AG09309 (cell line): Measurements from ENCODE around the gene PIH1D1.

Source experiments
- DNase-seq: peaks from one replicate; pipeline ENCODE4 v3.0.0-alpha.2; 2010; ENCODE audit warnings: low read depth
- H3K4me3 ChIP-seq: 2 replicates; pipeline ENCODE4 v1.5.1; 2011; ENCODE audit warnings: mild to moderate bottlenecking, low read depth, low read length, moderate library complexity; ENCODE audit not compliant: control insufficient read depth
- TF ChIP-seq, protein P1 (sequence below): IDR thresholded peaks from 2 replicates; pipeline ENCODE4 v1.5.1; 2011; ENCODE audit warnings: mild to moderate bottlenecking, low read depth, low read length, inconsistent platforms; ENCODE audit not compliant: insufficient read depth, control insufficient read depth; ENCODE audit errors: missing control alignments

The PIH1D1 gene

DNA sequence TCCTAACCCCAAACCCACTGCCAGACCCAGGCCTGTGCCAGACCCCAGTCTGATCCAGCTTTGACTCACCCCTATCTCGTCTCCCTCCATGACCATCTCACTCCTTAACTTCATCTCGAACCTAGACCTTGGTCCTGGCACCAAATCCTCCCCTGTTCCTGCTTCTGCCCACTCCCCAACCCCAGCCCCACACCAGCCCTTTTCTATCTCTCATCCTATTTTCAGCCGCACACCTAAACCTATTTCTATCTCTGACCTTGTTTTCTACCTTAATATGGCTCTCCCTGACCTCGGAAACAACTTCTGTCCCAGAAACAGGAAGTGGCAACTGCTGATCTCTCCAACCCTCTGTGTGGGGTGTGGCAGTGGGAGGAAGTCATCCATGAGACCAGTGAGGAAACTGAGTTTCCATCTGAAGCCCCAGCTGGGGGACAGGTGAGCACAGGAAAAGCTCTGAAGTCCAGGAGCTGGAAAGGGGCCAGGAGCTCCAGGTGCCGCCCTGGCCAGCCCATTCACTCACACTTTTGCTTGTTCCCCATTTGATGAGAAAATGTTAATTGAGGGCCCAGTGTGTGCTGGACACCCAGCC lies 42.1 kb downstream of the PIH1D1 start:
- TF ChIP-seq, protein P1, sequence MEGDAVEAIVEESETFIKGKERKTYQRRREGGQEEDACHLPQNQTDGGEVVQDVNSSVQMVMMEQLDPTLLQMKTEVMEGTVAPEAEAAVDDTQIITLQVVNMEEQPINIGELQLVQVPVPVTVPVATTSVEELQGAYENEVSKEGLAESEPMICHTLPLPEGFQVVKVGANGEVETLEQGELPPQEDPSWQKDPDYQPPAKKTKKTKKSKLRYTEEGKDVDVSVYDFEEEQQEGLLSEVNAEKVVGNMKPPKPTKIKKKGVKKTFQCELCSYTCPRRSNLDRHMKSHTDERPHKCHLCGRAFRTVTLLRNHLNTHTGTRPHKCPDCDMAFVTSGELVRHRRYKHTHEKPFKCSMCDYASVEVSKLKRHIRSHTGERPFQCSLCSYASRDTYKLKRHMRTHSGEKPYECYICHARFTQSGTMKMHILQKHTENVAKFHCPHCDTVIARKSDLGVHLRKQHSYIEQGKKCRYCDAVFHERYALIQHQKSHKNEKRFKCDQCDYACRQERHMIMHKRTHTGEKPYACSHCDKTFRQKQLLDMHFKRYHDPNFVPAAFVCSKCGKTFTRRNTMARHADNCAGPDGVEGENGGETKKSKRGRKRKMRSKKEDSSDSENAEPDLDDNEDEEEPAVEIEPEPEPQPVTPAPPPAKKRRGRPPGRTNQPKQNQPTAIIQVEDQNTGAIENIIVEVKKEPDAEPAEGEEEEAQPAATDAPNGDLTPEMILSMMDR = no peak
- no peak for DNase-seq
- H3K4me3 ChIP-seq = no peak overlapping the region

DNA sequence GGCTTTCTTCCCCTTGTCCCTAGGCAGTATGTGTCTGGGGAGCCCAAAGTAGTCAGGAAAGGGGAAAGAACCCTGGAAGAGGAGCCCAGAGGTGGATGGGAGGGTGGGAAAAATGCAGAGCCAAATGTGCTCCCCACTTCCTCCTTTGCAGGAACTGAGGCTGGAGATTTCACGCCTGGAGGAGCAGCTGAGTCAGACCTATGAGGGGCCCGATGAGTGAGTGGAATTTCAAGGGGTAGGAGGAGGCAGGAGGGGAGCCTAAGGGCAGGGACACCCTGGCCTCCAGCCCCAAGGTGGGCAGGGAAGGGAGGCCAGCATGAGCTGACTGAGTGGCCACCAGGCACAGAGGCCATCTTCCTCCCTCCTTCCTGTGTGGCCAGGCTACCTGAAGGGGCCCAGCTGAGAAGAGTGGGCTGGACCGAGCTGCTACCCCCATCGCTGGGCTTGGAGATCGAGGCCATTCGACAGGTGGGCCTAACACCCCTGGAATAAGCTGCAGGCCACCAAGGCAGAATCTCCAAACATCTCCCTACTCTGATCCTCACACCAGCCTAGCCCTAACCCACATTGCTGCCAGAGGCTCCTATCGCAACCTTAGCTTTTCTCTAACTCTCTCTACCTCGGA lies 42.7 kb downstream of the PIH1D1 start:
- no peak for DNase-seq
- H3K4me3 ChIP-seq = no peak overlapping the region

DNA sequence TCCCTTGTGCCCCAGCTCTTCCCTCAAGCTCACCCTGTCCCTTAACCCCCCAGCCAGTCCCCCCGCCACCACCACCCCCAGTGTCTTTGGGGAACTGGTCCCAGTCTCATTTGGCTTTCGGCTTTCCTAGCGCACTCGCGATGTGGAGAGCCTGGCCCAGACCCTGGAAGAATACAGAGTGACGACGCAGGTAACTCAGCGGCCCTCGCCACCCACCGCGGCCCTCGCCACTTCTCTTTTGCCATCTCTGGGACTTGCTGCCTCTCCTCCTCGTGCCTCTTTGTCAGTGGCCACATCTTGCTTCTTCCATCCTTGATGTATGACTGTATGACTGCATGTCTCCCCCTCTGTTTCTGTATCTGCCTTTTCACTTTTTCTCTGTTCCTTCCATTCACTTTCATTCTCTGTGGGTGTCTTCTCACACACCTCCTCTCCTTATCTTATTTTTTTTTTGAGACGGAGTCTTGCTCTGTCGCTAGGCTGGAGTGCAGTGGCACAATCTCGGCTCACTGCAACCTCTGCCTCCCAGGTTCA lies 44.1 kb downstream of the PIH1D1 start:
- TF ChIP-seq, protein P1 = no peak
- H3K4me3 ChIP-seq = no peak overlapping the region
- DNase-seq = no peak

More for the DNA sequence above, 42.7 kb downstream of the PIH1D1 start:
- TF ChIP-seq, protein P1 = no peak

- no peak overlapping the region for H3K4me3 ChIP-seq
- TF ChIP-seq, protein P1 = no peak
- no peak for DNase-seq
Measured at GRCh38 chr19:49407079-49407478, 44.5 kb downstream of the PIH1D1 start.

DNA sequence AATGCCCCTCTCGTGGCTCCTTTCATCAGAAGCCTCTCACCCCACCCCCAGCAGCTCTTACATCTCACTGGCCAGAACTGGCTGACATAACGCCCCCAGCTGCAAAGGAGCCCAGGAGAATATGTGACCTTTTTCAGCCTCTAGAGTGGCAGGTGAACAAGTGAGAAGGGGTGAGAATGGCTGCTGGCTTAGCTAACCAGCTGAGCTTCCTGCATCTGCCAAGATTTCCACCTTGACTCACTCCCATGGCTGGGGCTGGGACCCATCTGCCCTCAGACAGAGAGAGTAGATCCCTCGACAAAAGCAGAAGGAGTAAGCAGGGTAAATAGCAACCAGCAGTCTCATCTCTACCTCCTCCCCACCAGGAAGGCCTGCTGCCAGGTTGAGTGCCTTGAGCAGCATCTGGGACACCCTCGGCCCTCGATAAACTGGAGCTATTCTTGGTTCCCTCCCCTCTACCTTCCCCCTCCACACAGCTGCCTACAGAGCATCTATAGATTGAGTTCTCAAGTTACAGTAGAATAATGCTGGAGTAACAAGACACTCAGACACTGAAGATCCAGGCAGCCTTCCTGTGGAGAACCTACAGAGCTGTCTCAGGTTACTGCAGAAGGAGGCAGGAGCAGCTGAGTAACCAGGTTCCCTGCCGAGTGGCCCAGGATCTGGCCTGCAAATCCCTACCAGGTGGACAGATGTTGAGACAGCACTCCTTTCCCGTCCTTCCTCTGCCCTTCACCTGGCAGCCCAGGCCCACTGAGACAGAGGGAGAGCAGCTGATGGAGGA lies 48.0 kb downstream of the PIH1D1 start:
- no peak overlapping the region for H3K4me3 ChIP-seq
- DNase-seq = no peak
- TF ChIP-seq, protein P1 = no peak

DNA sequence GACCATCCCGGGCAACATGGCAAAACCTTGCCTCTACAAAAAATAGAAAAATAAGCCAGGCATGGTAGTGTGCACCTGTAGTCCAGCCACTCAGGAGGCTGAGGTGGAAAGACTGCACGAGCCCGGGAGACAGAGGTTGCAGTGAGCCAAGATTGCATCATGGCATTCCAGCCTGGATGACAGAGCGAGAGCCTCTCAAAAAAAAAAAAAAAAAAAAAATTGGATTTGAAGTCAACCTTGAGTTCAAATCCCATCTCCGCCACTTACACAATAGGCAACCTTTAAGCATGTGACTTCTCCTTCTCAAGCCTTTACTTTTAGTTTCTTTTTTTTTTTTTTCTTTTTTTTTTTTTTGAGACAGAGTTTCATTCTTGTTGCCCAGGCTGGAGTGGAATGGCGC lies 51.6 kb downstream of the PIH1D1 start:
- DNase-seq = no peak
- H3K4me3 ChIP-seq = no peak overlapping the region
- TF ChIP-seq, protein P1 = no peak
